Cardiac muscle cell (in vitro differentiated cells and primary cell): Measurements from ENCODE around the gene PHF23. TPM values are rescaled to one million over a fixed set of nuclear protein-coding genes. Genes with fewer than 3 reads are reported as not detected.

ENCODE experiments used
- DNase-seq, 2 donors: peaks; one replicate each; pipeline versions ENCODE4 v3.0.0 to v3.0.0-alpha.2; 2010 to 2017; ENCODE audit warnings: low read depth in 1 of 2, low spot score in 1 of 2
- H3K27ac ChIP-seq: fragments of 200-600 bp; sonication (generic); 2 replicates; pipeline ENCODE4 v1.5.1; 2016
- H3K27me3 ChIP-seq: fragments of 200-600 bp; sonication (generic); 2 replicates; pipeline ENCODE4 v1.6.0; 2016; ENCODE audit warnings: control low read depth
- H3K36me3 ChIP-seq: fragments of 200-600 bp; sonication (generic); 2 replicates; pipeline ENCODE4 v1.5.1; 2016; ENCODE audit warnings: control low read depth
- H3K4me1 ChIP-seq: fragments of 200-600 bp; sonication (generic); 2 replicates; pipeline ENCODE4 v1.8.1; 2017; ENCODE audit warnings: low read depth, mild to moderate bottlenecking, mixed run types
- H3K4me3 ChIP-seq: fragments of 200-600 bp; sonication (generic); 2 replicates; pipeline ENCODE4 v1.5.1; 2016; ENCODE audit warnings: mild to moderate bottlenecking
- H3K9me3 ChIP-seq: fragments of 200-600 bp; sonication (generic); 2 replicates; pipeline ENCODE4 v1.5.1; 2017; ENCODE audit warnings: low read depth, mild to moderate bottlenecking, control low read depth
- polyA plus RNA-seq: library from polyadenylated mRNA; unstranded; fragments of >200 nt; fragmentation: Nextera tagmentation; extraction: Ambion mirVana; gene quantifications from 2 replicates; pipeline ENCODE4 v1.2.1, GENCODE V29; 2016
- total RNA-seq: library from RNA; depleted of rRNA; stranded (reverse); fragments of >200 nt; gene quantifications from 2 replicates; pipeline ENCODE4 v1.2.3, GENCODE V29; 2016
- TF ChIP-seq, protein P1 (sequence below): IDR thresholded peaks from 2 replicates; pipeline ENCODE4 v1.5.1; 2012; ENCODE audit warnings: low read depth, mild to moderate bottlenecking, low read length

PHF23 gene
- total and polyA plus RNA-seq, 2 experiments from 2014 or later: 57.7 to 65.0 TPM

DNA sequence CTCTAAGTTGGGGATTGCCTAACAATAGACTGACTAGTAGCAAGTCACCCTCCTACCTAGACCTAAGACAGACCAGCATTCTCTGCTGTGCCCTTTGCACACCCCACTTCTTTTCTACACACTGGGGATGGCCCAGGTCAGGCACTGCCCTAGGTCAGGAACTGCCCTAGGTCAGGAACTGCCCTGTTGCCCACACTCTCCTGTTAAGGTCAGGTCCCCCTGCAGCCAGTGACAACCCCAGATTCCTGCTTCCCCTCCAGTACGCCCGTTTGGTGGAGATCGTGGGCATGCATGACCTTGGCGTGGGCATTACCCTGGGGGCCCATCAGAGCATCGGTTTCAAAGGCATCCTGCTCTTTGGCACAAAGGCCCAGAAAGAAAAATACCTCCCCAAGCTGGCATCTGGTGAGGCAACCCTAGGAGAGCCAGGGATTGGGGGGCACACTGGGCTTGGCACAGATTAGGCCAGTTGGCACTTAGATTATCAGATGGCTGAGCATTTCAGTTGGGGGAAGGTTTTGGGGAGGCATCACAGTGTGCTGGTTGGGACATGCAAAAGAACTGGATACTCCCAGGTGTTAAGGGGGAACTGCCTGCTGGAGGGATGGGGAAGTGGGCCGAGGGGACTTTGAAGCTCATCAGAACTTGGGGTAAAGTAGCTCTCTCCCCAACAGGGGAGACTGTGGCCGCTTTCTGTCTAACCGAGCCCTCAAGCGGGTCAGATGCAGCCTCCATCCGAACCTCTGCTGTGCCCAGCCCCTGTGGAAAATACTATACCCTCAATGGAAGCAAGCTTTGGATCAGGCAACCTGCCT, 17.8 kb downstream of the PHF23 start:
- no peaks in the 10 kb centered on the region for H3K27me3 ChIP-seq
- DNase-seq: no peak
- peak overlapping the region; percentile 66 for H3K27ac ChIP-seq
- H3K9me3 ChIP-seq: no peaks in the 10 kb centered on the region
- no peak overlapping the region for H3K4me3 ChIP-seq
- TF ChIP-seq, protein P1, sequence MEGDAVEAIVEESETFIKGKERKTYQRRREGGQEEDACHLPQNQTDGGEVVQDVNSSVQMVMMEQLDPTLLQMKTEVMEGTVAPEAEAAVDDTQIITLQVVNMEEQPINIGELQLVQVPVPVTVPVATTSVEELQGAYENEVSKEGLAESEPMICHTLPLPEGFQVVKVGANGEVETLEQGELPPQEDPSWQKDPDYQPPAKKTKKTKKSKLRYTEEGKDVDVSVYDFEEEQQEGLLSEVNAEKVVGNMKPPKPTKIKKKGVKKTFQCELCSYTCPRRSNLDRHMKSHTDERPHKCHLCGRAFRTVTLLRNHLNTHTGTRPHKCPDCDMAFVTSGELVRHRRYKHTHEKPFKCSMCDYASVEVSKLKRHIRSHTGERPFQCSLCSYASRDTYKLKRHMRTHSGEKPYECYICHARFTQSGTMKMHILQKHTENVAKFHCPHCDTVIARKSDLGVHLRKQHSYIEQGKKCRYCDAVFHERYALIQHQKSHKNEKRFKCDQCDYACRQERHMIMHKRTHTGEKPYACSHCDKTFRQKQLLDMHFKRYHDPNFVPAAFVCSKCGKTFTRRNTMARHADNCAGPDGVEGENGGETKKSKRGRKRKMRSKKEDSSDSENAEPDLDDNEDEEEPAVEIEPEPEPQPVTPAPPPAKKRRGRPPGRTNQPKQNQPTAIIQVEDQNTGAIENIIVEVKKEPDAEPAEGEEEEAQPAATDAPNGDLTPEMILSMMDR: no peak
- peaks cover 41% of the 10 kb centered on the region for H3K36me3 ChIP-seq
- H3K4me1 ChIP-seq: peaks cover 18% of the 10 kb centered on the region

DNA sequence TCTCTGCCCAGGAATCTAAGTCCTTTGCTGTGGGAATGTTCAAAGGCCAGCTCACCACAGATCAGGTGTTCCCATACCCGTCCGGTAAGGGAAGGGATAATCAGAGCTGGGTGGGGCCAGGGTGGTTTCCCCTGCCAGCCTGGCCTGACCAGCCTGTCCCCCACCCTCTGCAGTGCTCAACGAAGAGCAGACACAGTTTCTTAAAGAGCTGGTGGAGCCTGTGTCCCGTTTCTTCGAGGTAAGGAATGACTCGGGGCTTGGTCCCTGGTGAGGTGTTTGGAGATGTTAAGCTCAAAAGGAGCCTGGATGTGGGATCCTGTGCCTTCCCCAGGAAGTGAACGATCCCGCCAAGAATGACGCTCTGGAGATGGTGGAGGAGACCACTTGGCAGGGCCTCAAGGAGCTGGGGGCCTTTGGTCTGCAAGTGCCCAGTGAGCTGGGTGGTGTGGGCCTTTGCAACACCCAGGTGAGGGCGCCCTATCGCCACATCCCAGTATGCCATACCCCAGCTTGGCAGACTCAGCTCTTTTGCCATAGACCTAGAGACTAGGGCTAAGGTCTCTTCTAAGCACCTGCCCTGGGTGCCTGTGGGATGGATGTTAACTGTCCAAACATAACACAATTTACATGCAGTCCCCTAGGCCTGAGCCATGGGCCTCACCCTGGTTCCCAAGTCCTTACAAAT, 18.5 kb downstream of the PHF23 start:
- Histone ChIP-seq H3K9me3 (no peaks in the 10 kb centered on the region), H3K4me1 (peaks cover 26% of the 10 kb centered on the region), H3K27me3 (no peaks in the 10 kb centered on the region), H3K27ac (peak overlapping the region; percentile 66), H3K36me3 (peaks cover 35% of the 10 kb centered on the region), H3K4me3 (peak overlapping the region; percentile 82)
- peak; percentile 37 to 71 for DNase-seq
- TF ChIP-seq, protein P1: peak; percentile 50

DNA sequence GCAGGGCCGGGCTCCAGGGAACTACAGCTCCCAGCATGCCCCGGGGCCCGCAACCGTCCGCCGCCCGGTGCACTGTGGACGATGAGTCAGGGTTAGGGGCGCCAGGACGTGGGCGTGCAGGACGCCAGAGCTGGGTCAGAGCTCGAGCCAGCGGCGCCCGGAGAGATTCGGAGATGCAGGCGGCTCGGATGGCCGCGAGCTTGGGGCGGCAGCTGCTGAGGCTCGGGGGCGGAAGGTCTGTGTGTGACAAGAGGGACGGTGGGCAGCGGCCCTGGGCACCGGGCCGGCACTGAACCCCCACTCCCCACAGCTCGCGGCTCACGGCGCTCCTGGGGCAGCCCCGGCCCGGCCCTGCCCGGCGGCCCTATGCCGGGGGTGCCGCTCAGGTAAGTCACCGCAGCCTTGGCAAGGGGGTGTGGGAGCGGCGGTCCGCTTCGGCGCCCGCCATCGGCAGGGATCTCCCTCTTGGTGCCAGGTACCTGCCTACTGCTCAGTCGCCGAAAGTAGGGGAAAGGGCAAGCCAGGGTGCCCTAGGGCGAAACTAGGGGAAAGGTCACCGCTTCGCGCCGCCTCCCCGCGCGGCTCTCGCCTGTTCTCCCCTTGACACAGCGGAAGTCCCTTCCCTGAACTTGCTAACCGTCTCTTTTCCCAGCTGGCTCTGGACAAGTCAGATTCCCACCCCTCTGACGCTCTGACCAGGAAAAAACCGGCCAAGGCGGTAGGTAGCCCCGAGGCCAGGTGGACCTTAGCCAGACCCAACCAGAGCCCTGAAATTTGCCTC, 19.3 kb downstream of the PHF23 start, which contains the start of the genes ACADVL and DLG4:
TSS of gene ACADVL (plus strand) at position 127 of the 781 bp plus-strand sequence. CDS start at position 174, 47 bp downstream.
TSS of gene DLG4 (minus strand) at position 25 of the 781 bp plus-strand sequence.
- H3K4me1 ChIP-seq: peaks cover 32% of the 10 kb centered on the region
- peak within 1 kb of the TSS; percentile 81 for H3K27ac ChIP-seq
- peak; percentile 90 to 94 for DNase-seq
- TF ChIP-seq, protein P1: no peak
- H3K27me3 ChIP-seq: no peaks in the 10 kb centered on the region
- no peaks in the 10 kb centered on the region for H3K9me3 ChIP-seq
- H3K4me3 ChIP-seq: peak within 1 kb of the TSS; percentile 82
- H3K36me3 ChIP-seq: peaks cover 28% of the 10 kb centered on the region

DNA sequence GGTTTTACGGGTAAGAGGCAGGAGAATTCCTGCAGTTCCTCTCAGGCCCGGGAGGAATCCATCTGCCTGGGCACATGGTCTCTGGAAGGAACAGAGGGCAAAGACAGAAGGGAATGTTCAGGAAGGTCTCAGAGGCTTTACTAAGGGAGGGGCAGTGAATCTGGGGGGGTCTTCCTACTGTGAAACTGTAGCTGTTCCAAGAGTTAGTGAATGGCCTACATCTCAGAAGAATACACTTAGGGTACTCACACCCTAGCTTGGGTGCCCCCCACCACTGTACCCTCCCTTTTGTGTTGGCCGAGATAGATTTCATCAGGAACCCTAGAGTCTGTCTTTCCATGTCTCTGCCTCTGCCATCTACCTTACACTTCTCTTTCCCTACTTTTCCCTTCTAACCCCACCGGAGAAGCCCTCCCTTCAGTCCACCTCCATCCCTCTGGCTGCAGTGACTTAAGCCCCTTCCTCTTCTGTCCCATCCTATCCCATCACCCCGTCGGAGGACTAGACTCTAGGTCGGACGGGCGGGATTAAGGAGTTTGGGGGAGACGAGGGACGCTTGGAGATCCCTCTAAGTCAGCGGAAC, 19.9 kb downstream of the PHF23 start:
- peaks cover 32% of the 10 kb centered on the region for H3K4me1 ChIP-seq
- H3K27me3 ChIP-seq: no peaks in the 10 kb centered on the region
- TF ChIP-seq, protein P1: no peak
- H3K36me3 ChIP-seq: peaks cover 23% of the 10 kb centered on the region
- DNase-seq: no peak
- peak overlapping the region; percentile 82 for H3K4me3 ChIP-seq
- H3K27ac ChIP-seq: peak overlapping the region; percentile 81
- no peaks in the 10 kb centered on the region for H3K9me3 ChIP-seq

DNA sequence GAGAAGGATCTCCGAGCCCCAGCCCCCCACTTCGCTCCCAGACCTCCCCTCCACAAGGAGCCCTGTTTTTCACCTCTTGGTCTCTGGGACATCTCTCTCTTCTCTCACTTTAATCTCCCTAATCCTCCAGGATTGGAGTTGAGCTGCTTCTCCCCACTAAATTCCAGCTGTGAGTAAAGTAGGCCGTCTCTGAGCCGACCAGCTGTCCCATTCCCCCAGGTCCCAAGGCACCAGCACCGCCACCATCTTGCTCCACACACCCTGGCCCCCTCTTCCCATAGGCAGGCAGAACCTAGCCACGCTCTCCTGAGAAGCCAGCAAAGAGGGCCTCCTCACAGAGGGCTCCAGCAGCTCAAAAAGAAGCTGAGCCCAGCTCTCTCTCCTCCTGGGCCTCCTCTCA, 20.5 kb downstream of the PHF23 start:
- Histone ChIP-seq H3K4me1 (peaks cover 32% of the 10 kb centered on the region), H3K27ac (peak overlapping the region; percentile 81), H3K27me3 (no peaks in the 10 kb centered on the region), H3K36me3 (peaks cover 19% of the 10 kb centered on the region), H3K9me3 (no peaks in the 10 kb centered on the region), H3K4me3 (no peak overlapping the region)
- no peak for DNase-seq
- TF ChIP-seq, protein P1: no peak
